Activated CD8-positive, alpha-beta memory T cell treated with anti-CD3 and anti-CD28 coated beads, Interleukin-2, amount 50 U/mL, for 4 hours (primary cell): ENCODE results near the gene MAGEB2.
"Not testable (repeated sequence)": the region's sequence is repeated elsewhere in the genome, so short reads cannot be mapped to it uniquely, and the experiment has no call there.

Source experiments
- DNase-seq: peaks from one replicate; pipeline ENCODE4 v3.0.0-alpha.2; 2020

MAGEB2 gene

GRCh38 chrX:30215357-30215843 lies at the start of gene MAGEB2:
MAGEB2 (plus strand) TSS chrX:30215563; CDS start chrX:30218581, 3,018 bp downstream.
- no peak for DNase-seq

- DNase-seq: no peak
Observed at GRCh38 chrX:30170900-30171299, 44.5 kb upstream of the MAGEB2 start.

GRCh38 chrX:30181353-30181752 lies 34.0 kb upstream of the MAGEB2 start:
- DNase-seq: no peak

GRCh38 chrX:30183554-30183953 lies 31.8 kb upstream of the MAGEB2 start:
- DNase-seq: no peak

GRCh38 chrX:30190426-30190825 lies 24.9 kb upstream of the MAGEB2 start:
- DNase-seq: no peak

- not testable (repeated sequence) for DNase-seq
Observed at GRCh38 chrX:30193910-30194309, 21.5 kb upstream of the MAGEB2 start.

GRCh38 chrX:30196322-30196721 lies 19.0 kb upstream of the MAGEB2 start:
- no peak for DNase-seq

GRCh38 chrX:30212172-30212571 lies 3.2 kb upstream of the MAGEB2 start:
- DNase-seq: no peak

GRCh38 chrX:30217465-30217864 lies 2.1 kb downstream of the MAGEB2 start:
- DNase-seq: no peak

- no peak for DNase-seq
Observed at GRCh38 chrX:30219372-30219771, 4.0 kb downstream of the MAGEB2 start.

GRCh38 chrX:30220661-30221060 lies 5.3 kb downstream of the MAGEB2 start:
- no peak for DNase-seq

- DNase-seq: no peak
Observed at GRCh38 chrX:30224536-30224935, 9.2 kb downstream of the MAGEB2 start.

- no peak for DNase-seq
Observed at GRCh38 chrX:30228526-30228925, 13.2 kb downstream of the MAGEB2 start.

- no peak for DNase-seq
Observed at GRCh38 chrX:30230395-30230794, 15.0 kb downstream of the MAGEB2 start, which contains the start of gene MAGEB3. MAGEB3 (plus strand) TSS chrX:30230657; CDS start chrX:30235925, 5,268 bp downstream.

- no peak for DNase-seq
Observed at GRCh38 chrX:30241724-30242415, 26.5 kb downstream of the MAGEB2 start, which contains the start of gene MAGEB4. MAGEB4 (plus strand) TSS chrX:30242000; CDS start chrX:30242136, 136 bp downstream.

GRCh38 chrX:30246769-30247489 lies 31.6 kb downstream of the MAGEB2 start, which contains the start of gene MAGEB1:
MAGEB1 (plus strand) TSS chrX:30247146; CDS start chrX:30250494, 3,348 bp downstream.
- no peak for DNase-seq

- DNase-seq: no peak
Observed at GRCh38 chrX:30248854-30249253, 33.5 kb downstream of the MAGEB2 start.

- no peak for DNase-seq
Observed at GRCh38 chrX:30253257-30253656, 37.9 kb downstream of the MAGEB2 start.

- no peak for DNase-seq
Observed at GRCh38 chrX:30259927-30260326, 44.6 kb downstream of the MAGEB2 start.

GRCh38 chrX:30261012-30261411 lies 45.6 kb downstream of the MAGEB2 start:
- DNase-seq: no peak

GRCh38 chrX:30262763-30263162 lies 47.4 kb downstream of the MAGEB2 start:
- DNase-seq: no peak
